Gastroesophageal sphincter (tissue), 3 donors: ENCODE data around the gene PRXL2A.

Experiments used
- EP300 ChIP-seq: sonication (generic); formaldehyde crosslinking; IDR thresholded peaks from one replicate; pipeline ENCODE4 v1.6.1; 2017; ENCODE audit warnings: antibody characterized with exemption, mild to moderate bottlenecking
- POLR2A ChIP-seq, 2 donors: fragments of 450-650 bp; IDR thresholded peaks; one replicate each; pipeline ENCODE4 v1.6.1; 2017; ENCODE audit warnings: antibody characterized with exemption in 2 of 2, mild to moderate bottlenecking in 2 of 2, moderate library complexity in 1 of 2
- POLR2AphosphoS5 ChIP-seq: sonication (generic); formaldehyde crosslinking; IDR thresholded peaks from one replicate; pipeline ENCODE4 v1.6.1; 2017; ENCODE audit warnings: antibody characterized with exemption
- TF ChIP-seq, protein P1 (sequence below), 4 experiments: fragments of 200-600 bp in 2 of 4; fragments of 450-650 bp in 2 of 4; sonication (generic) in 1 of 4; IDR thresholded peaks; one replicate each; pipeline ENCODE4 v1.5.1; 2017 to 2019; ENCODE audit warnings: antibody characterized with exemption in 4 of 4, mild to moderate bottlenecking in 2 of 4, moderate library complexity in 2 of 4

DNA sequence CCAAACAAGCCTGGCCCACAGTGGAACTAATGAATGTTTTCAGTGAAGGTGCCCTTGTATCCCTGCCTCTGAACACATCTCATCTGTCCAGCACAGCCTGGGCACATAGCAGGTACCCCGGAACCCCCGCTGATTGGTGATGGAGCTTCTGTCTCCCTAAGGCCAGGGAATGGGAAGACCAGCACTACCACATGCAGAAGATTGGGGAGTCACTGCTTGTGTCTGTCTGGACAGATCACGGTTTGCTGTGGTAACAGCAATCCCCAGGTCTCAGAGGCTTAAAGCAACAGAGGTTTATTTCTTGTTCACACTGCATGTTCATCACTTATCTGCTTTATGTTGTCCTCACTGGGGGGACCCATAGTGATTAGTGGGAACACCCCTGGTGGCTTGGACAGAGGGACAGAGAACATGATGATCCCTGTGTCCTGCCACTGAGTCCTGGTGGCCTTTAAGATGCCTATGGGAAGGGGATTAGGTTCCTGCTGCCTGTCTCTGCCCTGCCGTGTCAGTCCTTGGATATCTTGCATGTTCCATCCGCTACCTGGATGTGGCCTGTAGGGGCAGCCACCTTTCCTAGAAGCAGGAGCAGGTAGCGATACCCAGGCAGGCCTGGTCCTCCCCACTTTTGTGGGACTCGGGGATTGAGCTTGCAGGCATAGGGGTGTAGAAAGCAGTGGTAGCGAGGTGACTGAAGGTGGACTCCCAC, 49.4 kb downstream of the PRXL2A start:
- TF ChIP-seq POLR2A (IDR thresholded peaks at IDR 0.05) (no peak), EP300 (no peak), POLR2AphosphoS5 (no peak)
- TF ChIP-seq, protein P1, sequence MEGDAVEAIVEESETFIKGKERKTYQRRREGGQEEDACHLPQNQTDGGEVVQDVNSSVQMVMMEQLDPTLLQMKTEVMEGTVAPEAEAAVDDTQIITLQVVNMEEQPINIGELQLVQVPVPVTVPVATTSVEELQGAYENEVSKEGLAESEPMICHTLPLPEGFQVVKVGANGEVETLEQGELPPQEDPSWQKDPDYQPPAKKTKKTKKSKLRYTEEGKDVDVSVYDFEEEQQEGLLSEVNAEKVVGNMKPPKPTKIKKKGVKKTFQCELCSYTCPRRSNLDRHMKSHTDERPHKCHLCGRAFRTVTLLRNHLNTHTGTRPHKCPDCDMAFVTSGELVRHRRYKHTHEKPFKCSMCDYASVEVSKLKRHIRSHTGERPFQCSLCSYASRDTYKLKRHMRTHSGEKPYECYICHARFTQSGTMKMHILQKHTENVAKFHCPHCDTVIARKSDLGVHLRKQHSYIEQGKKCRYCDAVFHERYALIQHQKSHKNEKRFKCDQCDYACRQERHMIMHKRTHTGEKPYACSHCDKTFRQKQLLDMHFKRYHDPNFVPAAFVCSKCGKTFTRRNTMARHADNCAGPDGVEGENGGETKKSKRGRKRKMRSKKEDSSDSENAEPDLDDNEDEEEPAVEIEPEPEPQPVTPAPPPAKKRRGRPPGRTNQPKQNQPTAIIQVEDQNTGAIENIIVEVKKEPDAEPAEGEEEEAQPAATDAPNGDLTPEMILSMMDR (IDR thresholded peaks at IDR 0.05), result no peak
